ENCODE results near the gene FGFR2. TPM values are rescaled to one million over a fixed set of nuclear protein-coding genes. Genes with fewer than 3 reads are reported as not detected.

FGFR2 gene
- total RNA-seq, 6 experiments from 2014 or later, result not detected

DNA sequence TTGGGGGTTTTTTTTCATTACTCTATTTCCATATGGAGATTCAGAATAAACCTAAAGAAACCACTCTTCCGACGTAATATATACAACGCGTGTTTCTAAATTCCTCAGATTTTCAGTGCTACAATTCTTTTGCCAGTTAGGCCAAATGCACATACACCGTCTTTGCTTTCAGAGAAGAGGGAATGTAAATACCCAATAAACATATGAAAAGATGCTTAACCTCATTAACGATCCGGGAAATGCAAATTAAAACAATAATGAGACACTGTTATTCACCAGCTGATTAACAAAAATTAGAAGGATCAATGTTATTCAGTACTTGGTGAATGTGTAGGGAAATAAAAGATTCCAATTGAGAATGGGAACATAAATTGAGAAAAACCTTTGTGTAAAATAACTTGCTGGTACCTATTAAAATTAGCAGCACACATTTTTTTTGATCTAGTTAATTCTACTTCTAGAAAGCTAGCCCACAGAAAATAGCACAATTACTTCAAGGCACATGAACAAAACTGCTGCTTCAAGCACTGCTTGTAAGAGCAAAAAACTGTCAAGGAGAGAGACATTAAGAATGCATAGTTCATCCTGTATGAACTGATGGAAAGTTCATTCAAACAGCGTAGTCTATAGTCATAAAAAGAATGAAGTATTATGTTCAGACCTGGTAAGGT lies 56.7 kb downstream of the FGFR2 start:
- DNase-seq, result no peak

DNA sequence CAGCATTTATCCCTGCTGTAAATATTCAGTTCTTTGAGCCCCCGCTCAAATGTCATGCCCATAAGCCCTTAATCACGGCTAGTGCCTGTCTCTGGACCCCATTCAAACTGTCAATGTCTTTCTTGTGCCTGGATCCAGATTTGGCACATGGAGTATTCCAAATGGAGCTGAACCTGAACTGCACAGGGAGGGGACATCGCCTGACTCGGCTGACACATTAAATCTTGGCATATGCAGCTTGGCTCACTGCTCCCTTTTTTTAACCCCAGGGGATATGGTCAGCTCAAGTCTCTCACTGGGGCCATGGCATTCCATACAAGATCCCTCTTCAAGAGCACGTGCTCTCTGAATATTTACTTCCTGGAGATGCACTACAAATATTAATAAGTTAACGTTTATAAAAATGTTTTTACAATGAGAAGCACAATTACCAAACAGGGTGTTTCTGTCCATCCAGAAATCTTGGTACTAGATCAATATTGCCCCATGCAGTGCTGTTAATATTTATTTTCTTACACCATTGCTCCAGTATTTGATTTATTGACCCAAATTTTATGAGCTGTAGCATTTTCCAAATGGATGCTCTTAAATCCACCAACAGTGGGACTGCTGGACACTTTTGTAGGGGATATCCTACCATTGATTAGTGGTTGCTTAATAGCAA lies 57.4 kb downstream of the FGFR2 start:
- no peaks in the 10 kb centered on the region for H3K36me3 Mint-ChIP-seq (ENCODE audit: low read depth)
- H3K4me1 Mint-ChIP-seq (ENCODE audit: low read depth), result no peaks in the 10 kb centered on the region

More for the DNA sequence above, 56.7 kb downstream of the FGFR2 start:
- no peaks in the 10 kb centered on the region for H3K27me3 Mint-ChIP-seq (ENCODE audit: insufficient read depth)
- H3K4me3 Mint-ChIP-seq, result no peak overlapping the region
- no peaks in the 10 kb centered on the region for H3K4me1 Mint-ChIP-seq (ENCODE audit: low read depth)
- H3K9me3 Mint-ChIP-seq, result peaks cover 47% of the 10 kb centered on the region
- TF ChIP-seq, protein P1, sequence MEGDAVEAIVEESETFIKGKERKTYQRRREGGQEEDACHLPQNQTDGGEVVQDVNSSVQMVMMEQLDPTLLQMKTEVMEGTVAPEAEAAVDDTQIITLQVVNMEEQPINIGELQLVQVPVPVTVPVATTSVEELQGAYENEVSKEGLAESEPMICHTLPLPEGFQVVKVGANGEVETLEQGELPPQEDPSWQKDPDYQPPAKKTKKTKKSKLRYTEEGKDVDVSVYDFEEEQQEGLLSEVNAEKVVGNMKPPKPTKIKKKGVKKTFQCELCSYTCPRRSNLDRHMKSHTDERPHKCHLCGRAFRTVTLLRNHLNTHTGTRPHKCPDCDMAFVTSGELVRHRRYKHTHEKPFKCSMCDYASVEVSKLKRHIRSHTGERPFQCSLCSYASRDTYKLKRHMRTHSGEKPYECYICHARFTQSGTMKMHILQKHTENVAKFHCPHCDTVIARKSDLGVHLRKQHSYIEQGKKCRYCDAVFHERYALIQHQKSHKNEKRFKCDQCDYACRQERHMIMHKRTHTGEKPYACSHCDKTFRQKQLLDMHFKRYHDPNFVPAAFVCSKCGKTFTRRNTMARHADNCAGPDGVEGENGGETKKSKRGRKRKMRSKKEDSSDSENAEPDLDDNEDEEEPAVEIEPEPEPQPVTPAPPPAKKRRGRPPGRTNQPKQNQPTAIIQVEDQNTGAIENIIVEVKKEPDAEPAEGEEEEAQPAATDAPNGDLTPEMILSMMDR (IDR thresholded peaks at IDR 0.05), result no peak
- no peaks in the 10 kb centered on the region for H3K36me3 Mint-ChIP-seq (ENCODE audit: low read depth)
- no peak overlapping the region for H3K27ac Mint-ChIP-seq

DNA sequence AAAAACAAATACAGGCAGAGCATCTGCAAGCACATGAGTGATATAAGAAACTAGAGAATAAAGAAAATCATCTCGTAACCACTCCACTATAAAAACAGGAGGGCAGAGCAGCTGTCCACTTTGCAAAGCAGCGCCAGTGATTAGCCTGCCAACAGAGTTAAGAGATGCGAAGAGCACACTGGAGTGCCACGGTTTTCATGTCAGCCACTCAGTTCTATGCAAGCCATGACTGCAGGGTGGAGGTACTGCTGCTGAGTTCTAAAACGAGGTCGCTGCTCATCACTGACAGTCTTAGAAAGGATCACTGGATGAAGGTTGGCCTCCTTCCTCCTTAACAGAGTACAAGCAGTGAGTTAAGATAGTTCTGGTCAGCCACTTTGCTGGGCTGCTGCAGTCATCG lies 58.5 kb downstream of the FGFR2 start:
- Mint-ChIP-seq H3K4me1 (ENCODE audit: low read depth) (no peaks in the 10 kb centered on the region), H3K9me3 (peaks cover 42% of the 10 kb centered on the region), H3K4me3 (no peak overlapping the region), H3K27ac (no peak overlapping the region), H3K27me3 (ENCODE audit: insufficient read depth) (no peaks in the 10 kb centered on the region), H3K36me3 (ENCODE audit: low read depth) (no peaks in the 10 kb centered on the region)
- TF ChIP-seq, protein P1 (IDR thresholded peaks at IDR 0.05), result no peak
- no peak for DNase-seq

More for the DNA sequence above, 57.4 kb downstream of the FGFR2 start:
- Mint-ChIP-seq H3K9me3 (peaks cover 50% of the 10 kb centered on the region), H3K4me3 (no peak overlapping the region), H3K27me3 (ENCODE audit: insufficient read depth) (no peaks in the 10 kb centered on the region), H3K27ac (no peak overlapping the region)
- DNase-seq, result no peak
- TF ChIP-seq, protein P1 (IDR thresholded peaks at IDR 0.05), result no peak

DNA sequence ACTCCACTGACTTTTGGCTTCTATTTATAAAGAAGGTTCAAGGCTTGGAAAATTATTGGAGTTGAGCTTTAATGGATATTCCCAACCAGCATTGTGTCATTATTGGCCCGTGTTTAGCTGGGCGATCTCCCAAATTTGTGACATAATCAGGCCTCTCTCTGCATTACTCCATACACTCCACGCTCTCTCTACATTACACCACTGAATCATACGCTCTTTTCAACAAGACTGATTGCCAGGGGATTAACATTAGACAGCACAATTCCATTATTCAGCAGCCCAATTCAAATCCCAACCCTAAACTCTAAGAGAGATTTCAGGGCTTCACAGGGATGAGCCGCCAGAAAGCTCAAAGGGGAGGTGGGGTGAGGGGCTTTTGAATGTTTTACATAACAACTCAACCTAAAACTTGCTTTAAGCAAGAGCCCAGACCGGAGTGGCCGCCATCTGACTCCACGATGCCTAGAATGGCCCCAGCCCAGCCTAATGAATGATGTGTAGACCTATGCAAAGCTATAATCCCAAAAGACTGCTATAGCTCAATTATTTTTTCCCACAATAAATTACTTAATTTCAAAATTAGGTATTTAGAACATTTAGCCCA lies 61.8 kb downstream of the FGFR2 start:
- DNase-seq, result no peak
- Mint-ChIP-seq H3K4me3 (no peak overlapping the region), H3K27me3 (ENCODE audit: insufficient read depth) (no peaks in the 10 kb centered on the region), H3K36me3 (ENCODE audit: low read depth) (no peaks in the 10 kb centered on the region), H3K4me1 (ENCODE audit: low read depth) (no peaks in the 10 kb centered on the region), H3K27ac (no peak overlapping the region), H3K9me3 (peaks cover 40% of the 10 kb centered on the region; the same call in 1 of the 2 replicates)
- TF ChIP-seq, protein P1 (IDR thresholded peaks at IDR 0.05), result no peak

DNA sequence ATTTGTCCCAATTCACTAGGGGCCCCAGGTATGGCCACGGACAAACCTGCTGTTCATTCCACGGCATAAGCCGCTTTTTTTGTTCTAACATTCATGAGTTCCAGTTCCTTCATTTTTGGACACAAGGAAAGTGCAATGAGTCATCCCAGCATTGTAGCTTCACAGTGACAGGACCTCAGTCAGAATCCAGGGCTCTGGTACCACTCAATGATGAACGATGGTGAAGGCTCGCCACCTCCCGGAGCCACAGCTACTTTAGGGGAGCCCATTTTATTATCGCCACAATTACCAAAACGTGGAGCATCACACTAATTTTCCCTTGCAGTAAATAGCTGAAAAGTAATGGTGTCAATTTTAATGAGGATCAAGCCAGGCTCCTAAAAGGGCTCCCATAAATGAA lies 62.9 kb downstream of the FGFR2 start:
- Mint-ChIP-seq H3K4me3 (no peak overlapping the region), H3K27me3 (ENCODE audit: insufficient read depth) (no peaks in the 10 kb centered on the region; the same call in 1 of the 2 replicates), H3K9me3 (peaks cover 49% of the 10 kb centered on the region), H3K36me3 (ENCODE audit: low read depth) (no peaks in the 10 kb centered on the region), H3K4me1 (ENCODE audit: low read depth) (no peaks in the 10 kb centered on the region), H3K27ac (no peak overlapping the region)
- TF ChIP-seq, protein P1 (IDR thresholded peaks at IDR 0.05), result no peak
- no peak for DNase-seq
